Putamen (tissue), 1 donor: ENCODE results near the gene XRCC4.

Experiments used
- DNase-seq: peaks from one replicate; pipeline ENCODE4 v3.0.0-alpha.2; 2016; ENCODE audit warnings: low spot score

XRCC4 gene

DNA sequence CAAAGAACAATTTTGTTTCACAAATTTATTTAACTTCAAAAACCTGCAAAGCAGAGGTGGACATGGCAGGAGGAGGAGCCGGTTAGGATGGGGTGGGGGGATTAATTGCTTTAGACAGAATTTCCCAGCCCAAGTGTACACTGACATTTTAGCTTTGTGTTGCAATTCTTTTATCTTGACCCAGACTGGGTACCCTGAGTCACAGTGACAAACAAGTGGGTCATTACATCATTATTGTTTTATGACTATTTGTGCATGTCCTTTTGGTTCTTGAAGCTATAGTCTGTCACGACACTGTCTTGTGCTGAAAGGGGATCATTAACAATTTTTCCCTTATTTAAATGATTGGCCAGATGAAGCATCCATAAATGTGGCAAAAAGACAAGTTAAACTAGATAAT is 309.7 kb downstream of the XRCC4 start:
- DNase-seq: no peak

DNA sequence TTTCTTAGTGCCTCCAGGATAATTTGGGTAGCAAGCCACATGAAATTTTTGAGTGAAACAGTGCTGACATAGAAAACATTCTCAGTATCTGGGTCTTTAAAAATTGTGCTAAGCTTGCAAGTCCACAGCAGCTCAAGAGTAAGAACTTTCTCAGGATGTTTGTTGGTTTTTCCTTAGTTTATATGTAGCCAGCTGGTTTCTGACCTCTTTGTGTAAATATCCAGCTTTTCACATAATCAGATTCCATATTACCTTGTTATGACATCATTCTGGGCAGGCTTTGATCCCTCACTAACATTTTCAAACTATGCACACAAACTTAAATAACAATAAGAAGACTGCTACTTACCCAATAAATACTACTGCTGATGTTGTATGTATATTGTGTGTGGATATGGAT is 311.3 kb downstream of the XRCC4 start:
- DNase-seq: no peak

DNA sequence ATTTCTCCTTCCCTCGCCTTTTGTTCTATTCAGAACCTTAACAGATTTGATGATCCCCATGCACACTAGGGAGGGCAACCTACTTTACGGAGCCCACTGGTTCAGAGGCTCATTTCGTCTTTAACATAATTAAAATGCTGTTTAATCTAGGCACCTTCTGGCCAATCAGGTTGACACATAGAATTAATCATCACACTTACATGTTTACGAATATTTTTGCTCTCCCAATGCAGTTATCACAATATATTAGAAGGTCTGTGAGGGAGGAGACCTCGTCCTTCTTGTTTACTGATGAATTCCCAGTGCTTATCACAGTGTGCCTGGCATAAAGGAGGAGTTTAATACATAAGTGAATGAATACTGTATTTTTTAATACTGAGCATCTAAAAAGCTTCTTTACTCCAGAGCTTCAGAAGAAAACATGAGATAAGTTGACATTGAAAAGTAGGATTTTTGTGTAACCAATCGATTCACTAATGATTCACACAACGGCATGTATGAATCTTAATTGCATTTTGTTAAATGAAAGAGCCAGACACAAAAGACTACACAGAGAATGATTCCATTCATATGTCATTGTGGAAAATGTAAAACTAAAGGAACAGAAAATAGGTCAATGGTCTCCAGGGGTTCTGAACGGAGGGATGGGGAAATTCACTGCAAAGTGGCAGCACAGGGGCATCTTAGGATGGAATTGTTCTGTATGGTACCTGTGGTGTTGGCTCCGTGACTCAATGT is 315.6 kb downstream of the XRCC4 start:
- no peak for DNase-seq

DNA sequence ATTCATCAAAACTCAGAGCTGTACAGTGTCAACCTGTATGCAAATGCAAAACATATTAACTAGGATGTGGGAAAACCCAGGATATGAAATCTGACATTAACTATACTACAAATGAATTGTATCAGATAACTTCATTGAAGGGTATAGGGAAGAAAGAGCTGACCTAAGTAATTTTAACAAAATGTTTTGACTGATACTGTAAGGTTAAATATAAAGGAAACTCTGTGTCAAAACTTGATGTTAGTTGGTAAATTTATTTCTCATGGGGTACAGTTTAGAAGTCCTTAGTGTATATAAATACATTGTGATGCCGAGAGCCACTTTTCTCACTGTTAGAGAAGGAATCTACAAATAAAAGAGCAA is 316.1 kb downstream of the XRCC4 start:
- no peak for DNase-seq

DNA sequence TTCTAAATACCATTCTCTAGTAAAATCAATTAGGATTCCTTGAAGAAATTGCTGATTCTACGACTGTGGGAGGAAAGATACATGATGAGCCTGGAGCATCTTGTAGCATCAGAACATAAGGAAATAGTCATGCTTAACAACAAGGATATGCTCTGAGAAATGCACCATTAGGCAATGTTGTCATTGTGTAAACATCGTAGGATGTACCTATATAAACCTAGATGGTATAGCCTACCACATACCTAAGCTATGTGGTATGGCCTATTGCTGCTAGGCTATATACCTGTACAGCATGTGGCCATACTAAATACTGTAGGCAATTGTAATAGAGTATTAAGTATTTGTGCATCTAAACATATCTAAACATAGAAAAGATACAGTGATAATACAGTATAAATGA is 316.8 kb downstream of the XRCC4 start:
- no peak for DNase-seq

DNA sequence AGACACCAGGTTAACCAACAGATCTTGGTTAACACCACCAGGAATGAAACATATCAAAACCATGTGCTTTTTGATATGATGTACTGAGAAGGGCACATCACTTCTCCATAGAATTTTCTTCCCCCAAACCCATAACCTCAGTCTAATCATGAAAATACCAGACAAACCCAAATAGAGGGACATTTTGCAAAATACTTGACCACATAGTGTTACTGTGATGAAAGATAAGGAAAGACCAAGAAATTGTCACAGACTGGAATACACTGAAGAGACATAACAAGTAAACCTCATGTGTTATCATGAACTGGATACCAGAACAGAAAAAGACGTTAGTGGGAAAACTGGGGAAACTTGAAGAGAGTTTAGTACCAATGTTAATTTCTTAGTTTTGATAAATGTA is 319.3 kb downstream of the XRCC4 start:
- DNase-seq: no peak

DNA sequence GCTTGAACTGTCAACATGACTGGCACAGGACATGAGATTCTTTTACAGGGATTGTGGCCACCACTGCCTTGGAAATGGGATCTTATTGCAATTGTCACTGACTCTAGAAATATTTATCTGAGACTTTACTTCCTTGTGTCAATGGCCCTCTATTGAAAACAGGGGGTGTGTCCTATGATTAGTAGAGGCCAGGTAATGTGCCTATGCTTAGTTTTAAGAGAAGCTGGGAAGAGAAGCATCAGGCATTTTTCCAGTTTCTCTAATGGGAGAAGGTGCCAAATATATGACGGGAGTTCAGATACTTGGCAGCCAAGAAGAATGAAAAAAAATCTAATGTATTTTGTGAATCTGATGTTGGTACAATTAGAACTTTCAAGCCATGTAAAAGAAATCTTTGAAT is 320.3 kb downstream of the XRCC4 start:
- DNase-seq: no peak

DNA sequence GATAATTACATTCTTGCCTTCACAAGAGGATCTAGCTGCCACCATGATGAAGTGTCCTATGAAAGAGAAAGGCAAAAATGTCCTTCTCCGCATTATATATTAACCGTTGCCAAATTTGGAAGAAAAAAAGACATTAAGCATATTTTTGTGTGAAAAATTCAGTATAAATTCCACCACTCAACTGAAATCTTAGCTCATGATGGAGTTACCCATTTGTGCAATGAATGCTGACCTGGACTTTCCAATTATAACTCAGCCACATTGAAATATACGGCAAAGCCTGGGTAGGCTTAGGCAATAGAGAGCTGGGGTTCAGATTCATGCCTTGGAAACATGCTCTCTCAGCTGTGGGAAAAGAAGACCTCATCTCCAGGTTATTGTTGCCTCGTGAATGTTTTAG is 322.9 kb downstream of the XRCC4 start:
- no peak for DNase-seq

DNA sequence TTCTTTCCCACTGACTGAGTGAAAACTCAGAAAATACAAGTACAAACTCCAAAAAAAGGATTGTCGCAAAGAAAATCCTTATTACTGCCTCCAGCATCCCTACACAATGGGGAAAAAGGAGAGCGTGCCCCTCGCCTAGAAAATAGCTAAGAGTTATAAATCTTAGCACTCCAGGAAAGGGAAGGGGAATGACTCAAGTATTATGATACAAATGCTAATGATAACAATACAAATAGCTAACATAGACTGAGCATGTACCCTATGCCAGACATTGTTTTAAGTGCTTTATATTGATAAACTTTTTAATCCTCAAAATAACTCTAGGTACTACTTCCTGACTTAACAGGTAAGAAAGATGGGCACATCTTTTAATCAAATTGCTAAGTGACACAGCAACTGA is 323.4 kb downstream of the XRCC4 start:
- no peak for DNase-seq

DNA sequence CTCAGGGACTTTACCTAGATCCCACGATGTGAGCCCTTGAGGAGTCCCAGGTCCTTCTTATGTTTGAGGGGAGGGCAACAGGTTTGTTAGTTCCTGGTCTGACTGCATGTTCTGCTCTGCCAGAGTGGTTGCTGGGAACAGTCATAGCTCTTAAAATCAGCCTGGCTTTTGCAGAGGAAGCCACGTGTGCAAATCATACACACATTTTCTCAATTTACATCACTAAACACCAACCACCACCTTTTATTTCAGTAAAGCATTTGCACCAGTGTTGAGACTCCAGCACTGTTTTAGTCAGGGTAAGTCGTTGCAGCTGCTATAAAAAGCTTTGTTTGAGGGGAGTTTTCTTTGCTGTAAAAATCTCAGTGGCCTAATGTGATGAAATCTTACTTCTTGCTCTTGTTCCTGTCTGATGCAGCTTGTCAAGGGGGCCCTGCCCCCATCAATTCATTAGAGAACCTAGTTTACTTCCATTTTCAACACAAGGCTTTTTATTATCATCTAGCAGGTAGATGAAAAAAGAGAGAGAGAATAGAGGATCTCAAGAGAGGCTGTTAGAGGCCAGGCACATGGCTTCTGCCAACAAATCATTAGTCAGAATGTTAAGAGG is 323.9 kb downstream of the XRCC4 start:
- DNase-seq: no peak

DNA sequence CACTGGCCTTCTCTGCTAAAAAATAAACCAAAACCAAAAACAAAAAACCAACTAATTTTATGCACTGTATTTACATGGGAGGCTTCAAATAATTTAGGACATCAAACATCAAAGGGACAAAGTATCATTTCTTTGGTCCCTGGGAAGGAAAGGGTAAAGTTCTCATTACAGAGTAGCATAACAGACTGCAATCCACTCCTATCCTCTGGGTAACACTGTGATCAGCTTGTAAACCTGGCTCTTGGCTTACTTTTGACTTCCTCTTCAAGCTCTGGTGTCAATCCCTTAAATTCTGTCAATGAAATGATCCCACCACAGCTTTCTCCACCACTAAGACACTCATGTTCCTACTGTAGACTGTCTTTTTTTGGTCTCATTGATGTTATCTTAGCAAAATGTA is 324.4 kb downstream of the XRCC4 start:
- no peak for DNase-seq
